H1 (cell line): ENCODE measurements around the gene MIPOL1. TPM values are rescaled to one million over a fixed set of nuclear protein-coding genes. Genes with fewer than 3 reads are reported as not detected.

ENCODE experiments used
- CTCF ChIA-PET: fragments of 300-600 bp; sonication (Branson Sonifier 250); formaldehyde crosslinking; loops from one replicate; lab custom pipeline; 2021; ENCODE audit not compliant: partially characterized antibody; lab: Charles Lee
- POLR2A ChIA-PET: fragments of 300-600 bp; sonication (Branson Sonifier 250); formaldehyde crosslinking; loops from one replicate; lab custom pipeline; 2021; ENCODE audit warnings: inconsistent platforms; ENCODE audit not compliant: partially characterized antibody; lab: Charles Lee
- DNase-seq, 2 experiments: peaks; one replicate each; pipeline versions ENCODE4 v3.0.0 to v3.0.0-alpha.2; 2010 to 2022; ENCODE audit warnings: low spot score in 2 of 2, low read depth in 1 of 2, mixed read lengths in 1 of 2
- FAIRE-seq: peaks from 2 replicates; lab custom pipeline; 2011; peaks lifted over from hg19 to GRCh38; lab: Jason Lieb, UNC
- H2AFZ ChIP-seq: 2 replicates; pipeline ENCODE4 v1.8.1; 2012; ENCODE audit warnings: low read length, inconsistent platforms
- H2AK5ac ChIP-seq: 2 replicates; pipeline ENCODE4 v1.6.1; 2013; ENCODE audit warnings: low read depth, low read length
- H2BK120ac ChIP-seq: replicated peaks from 2 replicates; pipeline ENCODE3; 2013; ENCODE audit warnings: low read depth, low read length, inconsistent platforms
- H2BK12ac ChIP-seq: 2 replicates; pipeline ENCODE4 v1.6.1; 2013; ENCODE audit warnings: low read depth, low read length
- H2BK15ac ChIP-seq: 2 replicates; pipeline ENCODE4 v1.6.1; 2013; ENCODE audit warnings: low read length
- H2BK20ac ChIP-seq: 2 replicates; pipeline ENCODE4 v1.6.1; 2013; ENCODE audit warnings: low read length
- H2BK5ac ChIP-seq: 2 replicates; pipeline ENCODE4 v1.6.1; 2013; ENCODE audit warnings: low read depth, low read length
- H3K14ac ChIP-seq: 2 replicates; pipeline ENCODE4 v1.6.1; 2013; ENCODE audit warnings: inconsistent platforms; ENCODE audit not compliant: insufficient read length
- H3K18ac ChIP-seq: 2 replicates; pipeline ENCODE4 v1.6.1; 2013; ENCODE audit warnings: low read length; ENCODE audit errors: extremely low read depth
- H3K23ac ChIP-seq: 2 replicates; pipeline ENCODE4 v1.6.1; 2013; ENCODE audit warnings: inconsistent platforms; ENCODE audit not compliant: insufficient read length
- H3K23me2 ChIP-seq: 2 replicates; pipeline ENCODE4 v1.6.1; 2013; ENCODE audit warnings: low read depth, low read length
- H3K27ac ChIP-seq: 2 replicates; pipeline ENCODE4 v1.6.1; 2011; ENCODE audit warnings: low read depth, low read length, inconsistent platforms
- H3K27me3 ChIP-seq, 4 experiments: replicated peaks in 1 of 4; 1 replicate in 1 of 4; 2 replicates in 3 of 4; pipeline versions ENCODE4 v1.6.1 to v1.8.1; 2011 to 2013; ENCODE audit warnings: low read length in 3 of 4, mild to moderate bottlenecking in 3 of 4, inconsistent platforms in 2 of 4, mixed read lengths in 2 of 4, moderate library complexity in 1 of 4; ENCODE audit not compliant: control insufficient read depth in 3 of 4, insufficient read depth in 3 of 4; ENCODE audit errors: extremely low read depth in 1 of 4
- H3K36me3 ChIP-seq, 4 experiments: 2 replicates each; pipeline versions ENCODE4 v1.6.1 to v1.8.1; 2011 to 2013; ENCODE audit warnings: mild to moderate bottlenecking in 4 of 4, low read length in 3 of 4, moderate library complexity in 2 of 4, control low read depth in 1 of 4, inconsistent platforms in 1 of 4; ENCODE audit not compliant: insufficient read depth in 4 of 4, control insufficient read depth in 2 of 4
- H3K4ac ChIP-seq: replicated peaks from 2 replicates; pipeline ENCODE3; 2013; ENCODE audit warnings: low read length, low read depth, mixed read lengths, inconsistent platforms; ENCODE audit not compliant: insufficient read length
- H3K4me1 ChIP-seq, 4 experiments: replicated peaks in 1 of 4; 1 replicate in 1 of 4; 2 replicates in 3 of 4; pipeline versions ENCODE4 v1.6.1 to v1.8.1; 2011 to 2013; ENCODE audit warnings: low read length in 3 of 4, inconsistent platforms in 2 of 4, mixed read lengths in 1 of 4; ENCODE audit not compliant: insufficient read depth in 4 of 4, control insufficient read depth in 3 of 4
- H3K4me2 ChIP-seq, 2 experiments: 2 replicates each; pipeline versions ENCODE4 v1.6.1 to v1.8.1; 2011 to 2013; ENCODE audit warnings: low read depth in 2 of 2, low read length in 2 of 2, control low read depth in 1 of 2, inconsistent platforms in 1 of 2, mild to moderate bottlenecking in 1 of 2; ENCODE audit not compliant: insufficient read depth in 1 of 2
- H3K4me3 ChIP-seq, 4 experiments: fragments of 200-600, 300-600 bp in 1 of 4; sonication (generic), shearing (Covaris generic), sonication (Bioruptor Twin) in 1 of 4; 2 replicates each; pipeline versions ENCODE4 v1.5.1 to v1.8.1; 2011 to 2016; ENCODE audit warnings: low read length in 4 of 4, low read depth in 3 of 4, control low read depth in 2 of 4, inconsistent platforms in 2 of 4, mild to moderate bottlenecking in 2 of 4, mixed read lengths in 1 of 4, moderate library complexity in 1 of 4; ENCODE audit not compliant: insufficient read depth in 2 of 4; ENCODE audit errors: extremely low read depth in 1 of 4
- H3K56ac ChIP-seq: replicated peaks from 2 replicates; pipeline ENCODE3; 2013; ENCODE audit warnings: low read depth, mild to moderate bottlenecking, mixed read lengths, low read length, inconsistent platforms; ENCODE audit not compliant: insufficient read length
- H3K79me1 ChIP-seq: 2 replicates; pipeline ENCODE4 v1.6.1; 2013; ENCODE audit warnings: low read depth, low read length, control low read depth
- H3K79me2 ChIP-seq, 2 experiments: 2 replicates each; pipeline versions ENCODE4 v1.6.1 to v1.8.1; 2012 to 2013; ENCODE audit warnings: low read length in 2 of 2, mild to moderate bottlenecking in 2 of 2, inconsistent platforms in 1 of 2; ENCODE audit not compliant: insufficient read depth in 2 of 2, control insufficient read depth in 1 of 2
- H3K9ac ChIP-seq, 4 experiments: replicated peaks in 1 of 4; 1 replicate in 1 of 4; 2 replicates in 3 of 4; pipeline versions ENCODE4 v1.6.1 to v1.8.1; 2011 to 2013; ENCODE audit warnings: low read depth in 3 of 4, low read length in 3 of 4, control low read depth in 2 of 4, mild to moderate bottlenecking in 2 of 4, moderate library complexity in 2 of 4, inconsistent platforms in 1 of 4; ENCODE audit errors: extremely low read depth in 1 of 4
- H3K9me3 ChIP-seq, 2 experiments: 2 replicates each; pipeline versions ENCODE4 v1.6.1 to v1.8.1; 2012 to 2013; ENCODE audit warnings: mild to moderate bottlenecking in 2 of 2, moderate library complexity in 2 of 2, control low read depth in 1 of 2, inconsistent platforms in 1 of 2, low read depth in 1 of 2, low read length in 1 of 2, mixed read lengths in 1 of 2; ENCODE audit not compliant: insufficient read depth in 2 of 2
- H4K20me1 ChIP-seq, 2 experiments: replicated peaks in 1 of 2; 2 replicates each; pipeline versions ENCODE3 to v1.8.1; 2011 to 2013; ENCODE audit warnings: inconsistent platforms in 2 of 2, low read length in 2 of 2, mild to moderate bottlenecking in 1 of 2; ENCODE audit not compliant: insufficient read depth in 2 of 2, control insufficient read depth in 1 of 2
- H4K5ac ChIP-seq: 2 replicates; pipeline ENCODE4 v1.6.1; 2013; ENCODE audit warnings: low read length, low read depth, mixed read lengths, inconsistent platforms; ENCODE audit not compliant: insufficient read length
- H4K8ac ChIP-seq: 2 replicates; pipeline ENCODE4 v1.8.0; 2013; ENCODE audit warnings: mild to moderate bottlenecking, moderate library complexity, low read length, inconsistent platforms; ENCODE audit not compliant: insufficient read depth; ENCODE audit errors: extremely low read depth
- H4K91ac ChIP-seq: replicated peaks from 2 replicates; pipeline ENCODE3; 2013; ENCODE audit warnings: low read length, mixed read lengths, inconsistent platforms; ENCODE audit not compliant: insufficient read length
- KDM4A ChIP-seq: IDR thresholded peaks from one replicate; pipeline ENCODE4 v1.7.1; 2012; ENCODE audit warnings: low read depth, mild to moderate bottlenecking, moderate library complexity, low read length, inconsistent platforms; ENCODE audit not compliant: severe bottlenecking
- NANOG ChIP-seq: IDR thresholded peaks from 2 replicates; pipeline ENCODE4 v1.6.1; 2011; ENCODE audit warnings: low read length, low read depth, mild to moderate bottlenecking, inconsistent platforms; ENCODE audit not compliant: insufficient read depth, poor library complexity, severe bottlenecking
- POU5F1 ChIP-seq: IDR thresholded peaks from 2 replicates; pipeline ENCODE4 v1.6.1; 2011; ENCODE audit warnings: low read depth, mild to moderate bottlenecking, low read length, moderate library complexity
- RAD21 ChIP-seq, 2 experiments: IDR thresholded peaks in 1 of 2; conservative IDR thresholded peaks in 1 of 2; 2 replicates each; pipeline ENCODE4 v1.6.1; 2011; ENCODE audit warnings: low read depth in 2 of 2, low read length in 2 of 2, improper control_type of control experiment in 1 of 2, inconsistent platforms in 1 of 2, mild to moderate bottlenecking in 1 of 2, moderate library complexity in 1 of 2
- SAP30 ChIP-seq: fragments of 300-600 bp; sonication (generic); IDR thresholded peaks from 2 replicates; pipeline ENCODE4 v1.7.1; 2012; ENCODE audit warnings: low read length, moderate library complexity, mild to moderate bottlenecking, inconsistent platforms; ENCODE audit not compliant: insufficient read depth, insufficient replicate concordance
- SUZ12 ChIP-seq: fragments of 200-600 bp; sonication (generic); IDR thresholded peaks from 2 replicates; pipeline ENCODE4 v1.6.1; 2012; ENCODE audit warnings: mild to moderate bottlenecking, inconsistent platforms, low read length, moderate library complexity, mixed read lengths
- TAF1 ChIP-seq: IDR thresholded peaks from 2 replicates; pipeline ENCODE4 v1.6.1; 2011; ENCODE audit warnings: mild to moderate bottlenecking, low read depth, low read length
- TAF7 ChIP-seq: optimal IDR thresholded peaks from 2 replicates; pipeline ENCODE3; 2011; ENCODE audit warnings: low read depth, mild to moderate bottlenecking, inconsistent platforms, low read length, moderate library complexity, borderline replicate concordance
- TCF12 ChIP-seq: IDR thresholded peaks from 2 replicates; pipeline ENCODE4 v1.6.1; 2011; ENCODE audit warnings: low read depth, mild to moderate bottlenecking, low read length
- WGBS, 2 experiments: shearing (Covaris generic) in 1 of 2; methylation state at CpG; one replicate each; pipeline versions ENCODE4 v1.1.6 to v1.1.7; 2013 to 2015; ENCODE audit warnings: low lambda C conversion rate in 2 of 2, mixed read lengths in 2 of 2, inconsistent platforms in 1 of 2, low coverage in 1 of 2, missing lambda C conversion rate in 1 of 2; ENCODE audit not compliant: insufficient replicate concordance in 2 of 2, insufficient coverage in 1 of 2, insufficient read length in 1 of 2; ENCODE audit errors: extremely low coverage in 1 of 2, missing lambda C conversion rate in 1 of 2; 5-methylcytosine and 5-hydroxymethylcytosine counted together
- polyA plus RNA-seq, 7 experiments: library from polyadenylated mRNA; depleted of rRNA in 3 of 7; stranded (reverse) in 5 of 7; unstranded in 2 of 7; fragments of >200 nt in 5 of 7; fragments of 200-250 nt in 2 of 7; gene quantifications; 1 replicate in 5 of 7; 2 replicates in 1 of 7; 4 replicates in 1 of 7; pipeline versions ENCODE4 v1.2.1 to v1.2.3, GENCODE V29; 2011 to 2013; ENCODE audit warnings: missing spikeins in 2 of 7, mixed read lengths in 2 of 7
- total RNA-seq: library from RNA; stranded (reverse); fragmentation: NEBNext Ultra II Directional; extraction: Animal tissue kit (Norgen Biotek cat#: 25700); gene quantifications from 2 replicates; pipeline ENCODE4 v1.2.1, GENCODE V29; 2021
- TF ChIP-seq, protein P1 (sequence below): IDR thresholded peaks from 2 replicates; pipeline ENCODE4 v1.6.1; 2011; ENCODE audit warnings: low read depth, mild to moderate bottlenecking, low read length; ENCODE audit not compliant: insufficient read depth

The MIPOL1 gene
- total and polyA plus RNA-seq, 2 of the 8 experiments (the other 6 are each of a cell fraction or from before 2014, with no cell fraction given): 2.8 to 23.9 TPM

DNA sequence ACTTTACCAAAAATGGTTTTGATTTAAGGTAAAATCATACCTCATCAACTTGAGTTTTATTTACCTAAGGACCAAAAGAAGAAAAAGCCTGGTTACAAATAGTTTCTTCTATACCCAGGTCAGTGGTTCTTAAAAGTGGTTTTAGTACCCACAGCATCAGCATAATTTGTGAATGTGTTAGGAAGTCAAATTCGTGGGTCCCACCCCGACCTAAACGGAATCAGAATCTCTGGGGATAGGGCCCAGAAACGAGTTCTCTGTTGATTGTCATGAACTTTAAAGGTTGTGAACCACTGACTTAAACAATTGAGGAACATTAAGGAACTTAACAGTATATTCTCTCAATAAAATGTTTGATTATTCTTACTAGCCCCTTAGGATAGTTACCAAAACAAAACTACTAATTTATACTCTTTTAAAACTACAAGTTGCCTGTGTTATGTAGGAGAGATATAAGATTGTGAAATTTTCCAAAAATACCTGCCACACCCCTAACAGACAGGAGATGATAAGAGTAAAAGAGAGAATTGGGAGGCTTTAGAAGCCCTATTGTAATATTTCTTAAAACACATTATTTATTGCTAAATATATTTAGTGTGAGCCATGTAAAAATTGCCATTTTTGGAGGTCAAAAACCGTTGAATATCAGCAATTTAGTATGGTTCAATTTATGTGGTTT is 24.7 kb upstream of the MIPOL1 start:
- no peaks in the 10 kb centered on the region for H3K36me3 ChIP-seq
- H2AFZ ChIP-seq: peak overlapping the region; percentile 0; the same call in 1 of the 2 replicates
- no peak overlapping the region for H3K14ac ChIP-seq
- no peak overlapping the region for H2AK5ac ChIP-seq
- peaks cover 3% of the 10 kb centered on the region for H3K23me2 ChIP-seq
- H2BK12ac ChIP-seq: no peak overlapping the region
- peak overlapping the region; percentile 79 to 89 (median 84) for H3K4me3 ChIP-seq
- H2BK15ac ChIP-seq: no peak overlapping the region
- H4K8ac ChIP-seq: no peak overlapping the region
- no peak overlapping the region for H2BK20ac ChIP-seq
- H3K9ac ChIP-seq: peak overlapping the region in 3 of 4 experiments; percentile 90 to 96 (median 95); a peak in 3 of 7 replicates
- POLR2A ChIA-PET: interaction anchor here (1.0 to 2.6 kb wide), 5 partner anchors 8 to 405 kb away, joined by 3 to 10 read pairs (median 6); no protein-coding TSS in a partner anchor
- peak overlapping the region; percentile 79 to 90 for H3K4me2 ChIP-seq
- H3K27me3 ChIP-seq: no peaks in the 10 kb centered on the region
- peaks cover 4 to 14% (median 12%) of the 10 kb centered on the region in 4 experiments; a peak in 5 of 7 replicates for H3K4me1 ChIP-seq
- no peak overlapping the region for H3K18ac ChIP-seq
- no peak overlapping the region for H3K27ac ChIP-seq
- peak overlapping the region; percentile 47 for H2BK120ac ChIP-seq
- no peak overlapping the region for H4K91ac ChIP-seq
- no peaks in the 10 kb centered on the region for H4K20me1 ChIP-seq
- H3K79me2 ChIP-seq: no peaks in the 10 kb centered on the region; a peak in 1 of 4 replicates
- no peak overlapping the region for H3K23ac ChIP-seq
- 56% methylated on average over 5 of the region's 5 CpGs; no CpG with 5 or more reads in 1 of the 2 experiments for WGBS, 2 experiments
- CTCF ChIA-PET: interaction anchor here (0.7 to 1.6 kb wide), 2 partner anchors 23 to 24 kb away, joined by 3 to 5 read pairs; no protein-coding TSS in a partner anchor
- H3K56ac ChIP-seq: no peak overlapping the region
- no peak overlapping the region for H3K4ac ChIP-seq
- TF ChIP-seq RAD21 (IDR thresholded peaks at IDR 0.05 in 1 of 2, conservative IDR thresholded peaks at IDR 0.05 in 1 of 2; ENCODE audit: low read depth in 2 of 2, low read length in 2 of 2): no peak
- no peak for TF ChIP-seq KDM4A
- no peak for TF ChIP-seq TAF7
- no peak for TF ChIP-seq POU5F1
- no peak for TF ChIP-seq SAP30
- TF ChIP-seq, protein P1, sequence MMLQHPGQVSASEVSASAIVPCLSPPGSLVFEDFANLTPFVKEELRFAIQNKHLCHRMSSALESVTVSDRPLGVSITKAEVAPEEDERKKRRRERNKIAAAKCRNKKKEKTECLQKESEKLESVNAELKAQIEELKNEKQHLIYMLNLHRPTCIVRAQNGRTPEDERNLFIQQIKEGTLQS: no peak
- TF ChIP-seq TAF1: no peak
- no peak for TF ChIP-seq TCF12
- TF ChIP-seq NANOG: no peak
- no peak for TF ChIP-seq SUZ12
- no peaks in the 10 kb centered on the region for H3K9me3 ChIP-seq
- no peak overlapping the region for H2BK5ac ChIP-seq
- H3K79me1 ChIP-seq: no peaks in the 10 kb centered on the region
- H4K5ac ChIP-seq: no peak overlapping the region
- FAIRE-seq (no peak), DNase-seq (no peak)
